Measurements from ENCODE around the gene BABAM2. TPM values are rescaled to one million over a fixed set of nuclear protein-coding genes. Genes with fewer than 3 reads are reported as not detected.

BABAM2 gene
- total and polyA plus RNA-seq, 2 of the 4 experiments (the other 2 are of a cell fraction), result 20.9 to 23.1 TPM

DNA sequence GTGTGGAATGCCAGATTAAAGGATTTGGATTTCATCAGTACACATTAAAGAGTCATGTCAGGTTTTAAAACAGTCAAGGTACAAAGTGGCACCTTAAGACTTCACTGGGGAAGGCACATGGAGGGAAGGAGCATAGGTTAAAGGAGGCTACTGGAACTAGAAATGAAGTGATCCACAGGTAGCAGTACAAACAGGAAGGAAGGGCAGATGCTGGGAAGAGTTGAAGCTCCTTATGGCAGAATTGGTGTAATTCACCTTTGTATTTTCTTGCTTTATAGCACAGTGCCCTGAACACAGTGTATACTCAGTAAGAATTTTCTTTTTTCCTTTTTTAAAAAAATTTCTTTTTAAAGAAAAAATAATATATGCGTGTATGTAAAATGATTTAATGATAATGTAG is 177.1 kb downstream of the BABAM2 start:
- no peak for TF ChIP-seq RFX5 (IDR thresholded peaks at IDR 0.05; ENCODE audit: low read depth, low read length)
- no peak for TF ChIP-seq RAD21 (IDR thresholded peaks at IDR 0.05; ENCODE audit: low read length)
- TF ChIP-seq, protein P1, sequence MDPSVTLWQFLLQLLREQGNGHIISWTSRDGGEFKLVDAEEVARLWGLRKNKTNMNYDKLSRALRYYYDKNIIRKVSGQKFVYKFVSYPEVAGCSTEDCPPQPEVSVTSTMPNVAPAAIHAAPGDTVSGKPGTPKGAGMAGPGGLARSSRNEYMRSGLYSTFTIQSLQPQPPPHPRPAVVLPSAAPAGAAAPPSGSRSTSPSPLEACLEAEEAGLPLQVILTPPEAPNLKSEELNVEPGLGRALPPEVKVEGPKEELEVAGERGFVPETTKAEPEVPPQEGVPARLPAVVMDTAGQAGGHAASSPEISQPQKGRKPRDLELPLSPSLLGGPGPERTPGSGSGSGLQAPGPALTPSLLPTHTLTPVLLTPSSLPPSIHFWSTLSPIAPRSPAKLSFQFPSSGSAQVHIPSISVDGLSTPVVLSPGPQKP (IDR thresholded peaks at IDR 0.05; ENCODE audit: borderline replicate concordance, low read depth, low read length), result no peak
- no peak for TF ChIP-seq MAFK (IDR thresholded peaks at IDR 0.05; ENCODE audit: low read depth, low read length)
- no peak for TF ChIP-seq FOS (IDR thresholded peaks at IDR 0.05; ENCODE audit: low read depth, low read length)
- no peak for TF ChIP-seq POLR2A (IDR thresholded peaks at IDR 0.05; ENCODE audit: low read depth, low read length)
- no peak for TF ChIP-seq RCOR1 (IDR thresholded peaks at IDR 0.05; ENCODE audit: insufficient replicate concordance, low read length)
- TF ChIP-seq MAZ (IDR thresholded peaks at IDR 0.05; ENCODE audit: borderline replicate concordance, low read depth, low read length), result no peak
- TF ChIP-seq CEBPB (IDR thresholded peaks at IDR 0.05; ENCODE audit: low read depth, low read length), result no peak
- TF ChIP-seq MXI1 (IDR thresholded peaks at IDR 0.05; ENCODE audit: borderline replicate concordance, low read depth, low read length), result no peak
- Histone ChIP-seq H3K36me3 (ENCODE audit: control insufficient read depth, insufficient read depth, low read length) (no peaks in the 10 kb centered on the region), H2BK120ac (ENCODE audit: low read depth, low read length) (no peak overlapping the region), H3K27me3 (ENCODE audit: control insufficient read depth, insufficient read depth, low read length) (no peaks in the 10 kb centered on the region), H2AFZ (replicated peaks; ENCODE audit: low read length, poor library complexity) (no peak overlapping the region), H2BK20ac (ENCODE audit: low read depth, low read length) (no peak overlapping the region), H2BK15ac (ENCODE audit: low read depth, low read length) (no peak overlapping the region), H4K91ac (ENCODE audit: insufficient read depth, low read depth, low read length) (no peak overlapping the region), H2AK9ac (replicated peaks; ENCODE audit: low read depth, low read length, poor library complexity) (no peak overlapping the region), H4K5ac (ENCODE audit: low read depth, low read length) (no peak overlapping the region), H3K4ac (ENCODE audit: low read depth, low read length) (no peak overlapping the region), H3K9me1 (ENCODE audit: insufficient read depth, low read length) (0 out of 2 replicates have a peak, but pooled peaks cover 3% of the 10 kb centered on the region), H4K20me1 (ENCODE audit: insufficient read depth, low read length) (no peaks in the 10 kb centered on the region), H3K18ac (ENCODE audit: low read depth, low read length) (no peak overlapping the region; the same call in 1 of the 2 replicates), H3K56ac (ENCODE audit: extremely low read depth, insufficient read depth, low read length) (no peak overlapping the region), H3K4me3 (ENCODE audit: insufficient read depth, low read depth, low read length) (no peak overlapping the region), H3K4me1 (ENCODE audit: control insufficient read depth, insufficient read depth, low read length) (no peaks in the 10 kb centered on the region), H3K27ac (ENCODE audit: insufficient read depth, low read length) (no peak overlapping the region), H2BK5ac (ENCODE audit: low read depth, low read length, poor library complexity, severe bottlenecking) (no peak overlapping the region), H4K8ac (ENCODE audit: low read depth in 2 of 2, low read length in 2 of 2) (no peak overlapping the region), H3K9ac (ENCODE audit: low read depth, low read length) (no peak overlapping the region), H2AK5ac (ENCODE audit: low read depth, low read length) (no peak overlapping the region), H3K9me3 (ENCODE audit: control insufficient read depth, insufficient read depth, low read length) (no peaks in the 10 kb centered on the region), H3K79me1 (ENCODE audit: low read depth in 1 of 2, low read length in 2 of 2) (no peaks in the 10 kb centered on the region), H3K23ac (ENCODE audit: low read depth, low read length) (no peak overlapping the region), H3K4me2 (ENCODE audit: low read depth, low read length) (no peak overlapping the region), H3K14ac (replicated peaks; ENCODE audit: low read depth, low read length) (no peak overlapping the region)
- no TSS peak for BruUV-seq (replicated peaks)
- intact Hi-C loops (cut with micrococcal nuclease), result no loop called here
- ChIA-PET POLR2A (ENCODE audit: unreplicated experiment) (no interaction called here), CTCF (no interaction called here)
- in situ Hi-C loops (cut with MboI; ENCODE audit: low sequenced_read_pairs), result no loop called here
- WGBS, 2 experiments (ENCODE audit: extremely low coverage in 2 of 2, insufficient read length in 1 of 2), result 100% methylated on average over 1 of the region's 1 CpG; no CpG with 5 or more reads in 1 of the 2 experiments
- DNase-seq (no peak), ATAC-seq (ENCODE audit: low read depth) (no peak)
- dilution Hi-C loops (cut with HindIII; ENCODE audit: low sequenced_read_pairs, unreplicated experiment), result no loop called here
